Urinary bladder (tissue), 4 donors: ENCODE measurements around the gene RRP1. TPM values are rescaled to one million over a fixed set of nuclear protein-coding genes. Genes with fewer than 3 reads are reported as not detected.

Source experiments
- DNase-seq: peaks from one replicate; pipeline ENCODE4 v3.0.0-alpha.2; 2015; ENCODE audit errors: extremely low spot score
- H3K27ac ChIP-seq: one replicate; pipeline ENCODE4 v1.5.1; 2013; ENCODE audit warnings: low read depth, mild to moderate bottlenecking, moderate library complexity
- H3K36me3 ChIP-seq: one replicate; pipeline ENCODE4 v1.6.1; 2013; ENCODE audit warnings: mild to moderate bottlenecking, moderate library complexity; ENCODE audit not compliant: insufficient read depth
- H3K4me1 ChIP-seq: one replicate; pipeline ENCODE4 v1.6.1; 2013; ENCODE audit warnings: mild to moderate bottlenecking, moderate library complexity; ENCODE audit not compliant: insufficient read depth
- H3K4me3 ChIP-seq: one replicate; pipeline ENCODE4 v1.5.1; 2013; ENCODE audit warnings: low read depth, low read length
- WGBS: extraction: QIAGEN DNeasy Blood & Tissue Kit; methylation state at CpG from one replicate; pipeline ENCODE4 v1.1.7; 2013; 5-methylcytosine and 5-hydroxymethylcytosine counted together
- polyA plus RNA-seq: library from polyadenylated mRNA; stranded (reverse); fragments of 200-250 nt; gene quantifications from one replicate; pipeline ENCODE4 v1.2.3, GENCODE V29; 2013
- total RNA-seq: library from RNA; depleted of rRNA; stranded (reverse); fragments of >200 nt; gene quantifications from one replicate; pipeline ENCODE4 v1.2.3, GENCODE V29; 2014
- donor health status: healthy with polysubstance abuse.
- donor health status: healthy.

The RRP1 gene
- total and polyA plus RNA-seq, 2 donors, result 11.6 to 12.3 TPM

DNA sequence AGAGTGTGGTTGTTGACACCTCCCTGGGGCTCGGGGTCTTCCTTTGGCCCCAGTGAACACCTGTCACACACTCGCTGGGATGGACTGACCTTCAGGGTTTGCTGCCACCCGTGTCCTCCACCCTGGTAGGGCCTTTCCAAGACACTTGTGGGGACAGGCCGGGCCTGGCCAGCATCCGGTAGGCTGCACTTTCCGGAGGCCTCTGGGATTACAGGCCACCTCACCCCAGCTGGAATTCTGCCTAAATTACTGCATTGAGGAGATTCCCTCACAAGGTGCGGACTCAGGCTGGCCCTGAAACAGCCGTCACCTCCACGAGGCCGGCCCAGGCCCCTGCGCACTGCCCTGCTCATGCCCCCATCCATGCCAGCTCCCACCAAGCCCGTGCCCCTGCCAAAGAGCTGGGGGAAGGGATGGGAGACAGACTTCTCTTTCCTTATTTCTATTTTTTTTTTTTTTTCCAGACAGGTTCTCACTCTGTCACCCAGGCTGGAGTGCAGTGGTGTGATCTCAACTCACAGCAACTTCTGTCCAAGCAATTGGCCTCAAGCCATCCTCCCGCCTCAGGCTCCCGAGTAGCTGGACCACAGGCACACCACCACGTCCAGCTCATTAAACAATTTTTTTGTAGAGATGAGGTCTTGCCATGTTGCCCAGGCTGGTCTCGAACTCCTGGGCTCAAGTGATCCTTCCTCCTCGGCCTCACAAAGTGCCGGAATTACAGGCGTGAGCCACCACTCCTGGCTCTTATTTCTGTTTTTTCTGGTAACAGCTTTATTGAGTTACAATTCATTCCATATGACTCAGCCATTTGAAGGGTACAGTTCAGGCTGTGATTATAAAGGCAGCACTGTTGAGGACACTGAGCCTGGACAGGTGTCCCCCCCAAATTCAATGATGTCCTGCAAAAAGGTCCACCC, 24.5 kb upstream of the RRP1 start:
- no peak for DNase-seq
- Histone ChIP-seq H3K36me3 (no peaks in the 10 kb centered on the region), H3K27ac (no peak overlapping the region), H3K4me1 (no peaks in the 10 kb centered on the region), H3K4me3 (no peak overlapping the region)
- WGBS, result 75% methylated on average over 19 of the region's 19 CpGs

GRCh38 chr21:43766734-43767497, 22.5 kb upstream of the RRP1 start:
- H3K27ac ChIP-seq, result peak overlapping the region; percentile 89
- 65% methylated on average over 34 of the region's 34 CpGs for WGBS

GRCh38 chr21:43767498-43767983, 21.8 kb upstream of the RRP1 start:
- H3K4me3 ChIP-seq, result no peak overlapping the region
- WGBS, result 80% methylated on average over 15 of the region's 15 CpGs
- no peaks in the 10 kb centered on the region for H3K4me1 ChIP-seq
- peak overlapping the region; percentile 89 for H3K27ac ChIP-seq
- no peak for DNase-seq
- no peaks in the 10 kb centered on the region for H3K36me3 ChIP-seq

More at GRCh38 chr21:43766734-43767497, 22.5 kb upstream of the RRP1 start:
- Histone ChIP-seq H3K4me3 (no peak overlapping the region), H3K36me3 (no peaks in the 10 kb centered on the region), H3K4me1 (no peaks in the 10 kb centered on the region)
- no peak for DNase-seq

GRCh38 chr21:43767984-43768867, 21.2 kb upstream of the RRP1 start:
- 63% methylated on average over 34 of the region's 34 CpGs for WGBS
- Histone ChIP-seq H3K36me3 (no peaks in the 10 kb centered on the region), H3K4me1 (no peaks in the 10 kb centered on the region), H3K27ac (peak overlapping the region; percentile 89), H3K4me3 (no peak overlapping the region)
- no peak for DNase-seq

DNA sequence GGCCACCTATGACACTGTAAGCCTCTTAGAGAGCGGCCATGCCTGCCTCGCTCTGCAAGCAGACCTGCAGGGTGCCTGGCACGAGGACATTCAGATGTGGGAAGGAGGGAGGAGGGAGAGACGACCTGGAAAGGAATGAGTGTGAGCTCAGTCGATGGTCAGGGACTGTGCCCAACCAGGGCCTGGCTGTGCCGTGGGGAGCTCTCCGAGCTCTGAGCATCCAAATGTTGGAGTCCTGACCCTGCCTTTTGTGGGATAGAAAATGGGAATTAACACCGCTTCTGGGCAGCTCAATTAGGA, 20.6 kb upstream of the RRP1 start:
- DNase-seq, result no peak
- no peaks in the 10 kb centered on the region for H3K36me3 ChIP-seq
- WGBS, result 55% methylated on average over 8 of the region's 8 CpGs
- H3K4me1 ChIP-seq, result no peaks in the 10 kb centered on the region
- no peak overlapping the region for H3K4me3 ChIP-seq
- H3K27ac ChIP-seq, result peak overlapping the region; percentile 40

GRCh38 chr21:43769325-43769958, 19.9 kb upstream of the RRP1 start:
- WGBS, result 93% methylated on average over 11 of the region's 11 CpGs
- DNase-seq, result no peak
- no peaks in the 10 kb centered on the region for H3K36me3 ChIP-seq
- H3K4me1 ChIP-seq, result no peaks in the 10 kb centered on the region
- H3K4me3 ChIP-seq, result no peak overlapping the region
- no peak overlapping the region for H3K27ac ChIP-seq

GRCh38 chr21:43770066-43770655, 19.2 kb upstream of the RRP1 start:
- H3K4me3 ChIP-seq, result no peak overlapping the region
- H3K27ac ChIP-seq, result no peak overlapping the region
- no peaks in the 10 kb centered on the region for H3K4me1 ChIP-seq
- no peak for DNase-seq
- WGBS, result 89% methylated on average over 21 of the region's 21 CpGs
- H3K36me3 ChIP-seq, result no peaks in the 10 kb centered on the region

GRCh38 chr21:43771199-43771675, 18.1 kb upstream of the RRP1 start:
- 71% methylated on average over 13 of the region's 13 CpGs for WGBS
- no peak overlapping the region for H3K27ac ChIP-seq

GRCh38 chr21:43771698-43772424, 17.5 kb upstream of the RRP1 start:
- H3K27ac ChIP-seq, result no peak overlapping the region
- H3K4me1 ChIP-seq, result no peaks in the 10 kb centered on the region
- no peak overlapping the region for H3K4me3 ChIP-seq
- no peaks in the 10 kb centered on the region for H3K36me3 ChIP-seq
- no peak for DNase-seq
- 83% methylated on average over 13 of the region's 13 CpGs for WGBS

More at GRCh38 chr21:43771199-43771675, 18.1 kb upstream of the RRP1 start:
- Histone ChIP-seq H3K4me3 (no peak overlapping the region), H3K36me3 (no peaks in the 10 kb centered on the region), H3K4me1 (no peaks in the 10 kb centered on the region)
- no peak for DNase-seq

- H3K4me3 ChIP-seq, result no peak overlapping the region
- 62% methylated on average over 6 of the region's 6 CpGs for WGBS
- no peak overlapping the region for H3K27ac ChIP-seq
- H3K4me1 ChIP-seq, result no peaks in the 10 kb centered on the region
- no peaks in the 10 kb centered on the region for H3K36me3 ChIP-seq
- DNase-seq, result no peak
Measured at GRCh38 chr21:43772425-43772821, 17.0 kb upstream of the RRP1 start.

DNA sequence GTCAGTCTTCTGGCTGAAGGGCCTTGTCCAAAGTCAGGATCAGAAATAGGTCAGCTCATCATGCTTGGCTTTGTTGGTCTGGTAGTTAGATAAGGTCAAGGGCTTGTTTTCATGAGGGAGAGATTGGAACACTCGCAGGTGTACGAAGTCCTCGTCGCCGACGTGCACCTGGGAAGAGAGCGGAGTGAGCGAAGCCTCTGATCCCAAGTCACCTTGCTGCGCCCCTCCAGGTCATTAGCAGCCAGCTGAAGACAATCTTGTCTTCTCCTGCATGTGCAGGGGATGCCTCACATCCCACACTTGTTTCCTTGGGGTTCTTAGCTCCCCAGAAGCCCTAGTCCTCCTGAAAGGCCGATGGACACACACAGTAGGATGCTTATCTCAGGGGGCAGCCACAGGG, 15.2 kb upstream of the RRP1 start:
- Histone ChIP-seq H3K4me3 (no peak overlapping the region), H3K27ac (no peak overlapping the region), H3K4me1 (no peaks in the 10 kb centered on the region), H3K36me3 (no peaks in the 10 kb centered on the region)
- 98% methylated on average over 10 of the region's 10 CpGs for WGBS
- DNase-seq, result no peak

DNA sequence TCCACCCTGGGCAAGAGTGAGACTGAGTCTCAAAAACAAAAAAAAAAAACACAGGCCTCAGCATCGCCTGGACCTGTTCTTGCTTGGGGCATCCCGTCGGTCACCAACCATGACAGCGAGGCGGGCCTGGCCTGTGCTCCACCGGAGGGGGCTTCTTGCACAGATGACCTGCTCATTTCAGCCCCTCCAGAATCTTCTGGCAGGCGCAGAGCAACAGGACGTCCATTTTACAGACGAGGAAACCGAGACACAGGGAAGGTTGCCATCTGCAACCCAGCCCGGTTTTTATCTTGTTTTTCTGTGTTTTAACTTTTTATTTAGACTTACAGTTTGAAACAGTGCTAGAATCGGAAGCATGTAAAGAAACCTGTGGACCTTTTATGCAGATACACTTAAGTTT, 14.2 kb upstream of the RRP1 start:
- no peak overlapping the region for H3K27ac ChIP-seq
- no peak for DNase-seq
- no peaks in the 10 kb centered on the region for H3K4me1 ChIP-seq
- H3K4me3 ChIP-seq, result peak overlapping the region; percentile 78
- 76% methylated on average over 12 of the region's 12 CpGs for WGBS
- H3K36me3 ChIP-seq, result no peaks in the 10 kb centered on the region
